ENCODE results near the gene DCAF4.
A peak's percentile ranks its signal among the peaks of the same experiment; 100 is the strongest.

The DCAF4 gene

DNA sequence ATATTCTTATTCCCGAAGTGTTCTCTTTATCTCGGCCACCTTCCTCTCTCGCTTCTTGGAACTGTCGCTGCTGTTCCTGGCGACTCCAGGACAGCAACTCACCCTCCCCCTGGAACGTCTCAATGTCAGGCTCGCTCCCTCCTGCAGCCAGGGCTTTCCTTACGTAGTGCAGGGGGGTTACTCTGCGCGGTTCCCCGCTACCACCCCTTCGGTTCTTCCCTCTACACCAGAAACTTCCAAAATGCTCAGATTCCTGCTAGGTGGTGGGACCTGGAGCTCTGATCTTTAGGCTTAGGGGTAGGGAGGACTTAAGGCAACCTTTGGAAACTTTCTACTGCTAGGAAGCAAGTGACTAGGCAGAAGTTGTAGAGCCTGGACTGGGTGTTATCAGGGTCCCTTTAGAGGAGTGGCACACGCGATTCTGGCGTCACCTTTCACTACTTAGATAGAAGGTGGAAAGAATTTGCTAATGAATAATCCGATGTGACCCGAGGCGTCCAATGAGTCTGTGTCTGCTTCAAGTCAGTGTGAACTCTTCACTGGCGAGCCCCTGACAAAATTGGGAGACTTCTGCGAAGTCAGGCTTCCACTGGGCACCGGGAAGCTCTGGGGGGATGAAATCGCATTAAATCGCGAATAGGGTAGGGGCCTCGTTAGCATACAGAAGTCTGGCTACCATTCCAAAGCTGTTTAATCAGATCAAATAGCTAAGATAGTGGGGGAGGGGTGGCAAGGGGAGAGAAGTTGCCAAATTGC is 31.5 kb upstream of the DCAF4 start:
- H3K4me3 ChIP-seq (ENCODE audit: low read depth, low read length), result peak overlapping the region; percentile 51
- no peak for TF ChIP-seq POLR2A (IDR thresholded peaks at IDR 0.05; ENCODE audit: extremely low read depth, insufficient read length)
- TF ChIP-seq MAX (IDR thresholded peaks at IDR 0.05; ENCODE audit: low read depth, low read length), result no peak
- no peak for TF ChIP-seq MYC (IDR thresholded peaks at IDR 0.05; ENCODE audit: low read depth, low read length)
- TF ChIP-seq CTCF (IDR thresholded peaks at IDR 0.05; ENCODE audit: low read depth, low read length), result no peak
- DNase-seq (ENCODE audit: low read depth), result no peak

- no peak for TF ChIP-seq MAX (IDR thresholded peaks at IDR 0.05; ENCODE audit: low read depth, low read length)
- TF ChIP-seq CTCF (IDR thresholded peaks at IDR 0.05; ENCODE audit: low read depth, low read length), result no peak
- TF ChIP-seq MYC (IDR thresholded peaks at IDR 0.05; ENCODE audit: low read depth, low read length), result no peak
- no peak for TF ChIP-seq POLR2A (IDR thresholded peaks at IDR 0.05; ENCODE audit: extremely low read depth, insufficient read length)
- DNase-seq (ENCODE audit: low read depth), result peak; percentile 64
- H3K4me3 ChIP-seq (ENCODE audit: low read depth, low read length), result no peak overlapping the region
Observed at GRCh38 chr14:72898448-72898847, 27.8 kb upstream of the DCAF4 start.

DNA sequence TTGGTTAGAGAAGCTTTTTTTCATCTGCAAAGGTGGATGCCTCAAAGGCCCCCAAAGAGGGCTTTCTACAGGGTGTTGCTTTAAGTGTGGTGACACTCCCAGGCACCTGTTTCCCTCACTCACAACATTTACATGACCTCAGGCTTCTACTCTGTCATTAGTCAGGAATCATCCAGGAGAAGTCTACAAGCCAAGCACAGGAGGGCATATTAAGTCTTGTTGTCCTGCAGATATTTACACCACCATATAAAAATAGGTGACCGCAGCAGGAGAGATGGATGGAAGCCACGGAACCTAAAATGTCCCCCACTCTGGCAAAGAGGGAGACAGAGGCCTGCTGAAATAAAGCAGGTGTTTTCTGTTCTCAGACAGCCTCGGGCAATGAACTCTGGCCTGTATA is 24.9 kb upstream of the DCAF4 start:
- no peak for TF ChIP-seq MYC (IDR thresholded peaks at IDR 0.05; ENCODE audit: low read depth, low read length)
- no peak for TF ChIP-seq POLR2A (IDR thresholded peaks at IDR 0.05; ENCODE audit: extremely low read depth, insufficient read length)
- no peak for TF ChIP-seq MAX (IDR thresholded peaks at IDR 0.05; ENCODE audit: low read depth, low read length)
- no peak for TF ChIP-seq CTCF (IDR thresholded peaks at IDR 0.05; ENCODE audit: low read depth, low read length)
- no peak overlapping the region for H3K4me3 ChIP-seq (ENCODE audit: low read depth, low read length)
- no peak for DNase-seq (ENCODE audit: low read depth)

GRCh38 chr14:72902801-72903530 is 23.3 kb upstream of the DCAF4 start:
- no peak for DNase-seq (ENCODE audit: low read depth)
- no peak for TF ChIP-seq POLR2A (IDR thresholded peaks at IDR 0.05; ENCODE audit: extremely low read depth, insufficient read length)
- no peak overlapping the region for H3K4me3 ChIP-seq (ENCODE audit: low read depth, low read length)

- H3K4me3 ChIP-seq (ENCODE audit: low read depth, low read length), result no peak overlapping the region
- no peak for TF ChIP-seq POLR2A (IDR thresholded peaks at IDR 0.05; ENCODE audit: extremely low read depth, insufficient read length)
- no peak for TF ChIP-seq CTCF (IDR thresholded peaks at IDR 0.05; ENCODE audit: low read depth, low read length)
- TF ChIP-seq MAX (IDR thresholded peaks at IDR 0.05; ENCODE audit: low read depth, low read length), result no peak
- no peak for TF ChIP-seq MYC (IDR thresholded peaks at IDR 0.05; ENCODE audit: low read depth, low read length)
- no peak for DNase-seq (ENCODE audit: low read depth)
Observed at GRCh38 chr14:72903716-72904115, 22.5 kb upstream of the DCAF4 start.

GRCh38 chr14:72904218-72904617 is 22.0 kb upstream of the DCAF4 start:
- TF ChIP-seq CTCF (IDR thresholded peaks at IDR 0.05; ENCODE audit: low read depth, low read length) (no peak), POLR2A (IDR thresholded peaks at IDR 0.05; ENCODE audit: extremely low read depth, insufficient read length) (no peak), MAX (IDR thresholded peaks at IDR 0.05; ENCODE audit: low read depth, low read length) (no peak), MYC (IDR thresholded peaks at IDR 0.05; ENCODE audit: low read depth, low read length) (no peak)
- DNase-seq (ENCODE audit: low read depth), result no peak
- no peak overlapping the region for H3K4me3 ChIP-seq (ENCODE audit: low read depth, low read length)

Data from NB4 (cell line).